ENCODE data around the gene CBR1. TPM values are rescaled to one million over a fixed set of nuclear protein-coding genes. Genes with fewer than 3 reads are reported as not detected.

The CBR1 gene
- 10 to 100 TPM in 11 of 12 donors, not detected in 1; 11.4 to 24.2 (median 20.7) TPM for polyA plus RNA-seq (ENCODE audit: insufficient read length in 12 of 12)
- long read RNA-seq, donor 1, transcript CBR1-201 (3 exons, 1,293 nt) = major isoform, 37 of 47 reads
- long read RNA-seq, donor 1, partial matches to known transcripts = 9 of 47 reads
- long read RNA-seq, donor 1, other reads (novel, unspliced or antisense) = 0 of 47 reads
- long read RNA-seq, donor 2, transcript CBR1-201 (3 exons, 1,293 nt) = major isoform, 20 of 21 reads
- long read RNA-seq, donor 2, partial matches to known transcripts = 0 of 21 reads
- long read RNA-seq, donor 2, other reads (novel, unspliced or antisense) = 0 of 21 reads
- long read RNA-seq, donor 3, transcript CBR1-201 (3 exons, 1,293 nt) = major isoform, 8 of 8 reads
- long read RNA-seq, donor 3, partial matches to known transcripts = 0 of 8 reads
- long read RNA-seq, donor 3, other reads (novel, unspliced or antisense) = 0 of 8 reads
- long read RNA-seq, donor 4, partial matches to known transcripts = 0 of 5 reads
- long read RNA-seq, donor 4, other reads (novel, unspliced or antisense) = 0 of 5 reads
- long read RNA-seq, donor 5, transcript CBR1-201 (3 exons, 1,293 nt) = major isoform, 24 of 34 reads
- long read RNA-seq, donor 5, partial matches to known transcripts = 9 of 34 reads
- long read RNA-seq, donor 5, other reads (novel, unspliced or antisense) = 0 of 34 reads
- long read RNA-seq, donor 6, transcript CBR1-201 (3 exons, 1,293 nt) = major isoform, 6 of 8 reads
- long read RNA-seq, donor 6, partial matches to known transcripts = 0 of 8 reads
- long read RNA-seq, donor 6, other reads (novel, unspliced or antisense) = 0 of 8 reads
- long read RNA-seq, donor 7, transcript CBR1-201 (3 exons, 1,293 nt) = major isoform, 10 of 11 reads
- long read RNA-seq, donor 7, partial matches to known transcripts = 0 of 11 reads
- long read RNA-seq, donor 7, other reads (novel, unspliced or antisense) = 0 of 11 reads
- long read RNA-seq, donor 8, transcript CBR1-201 (3 exons, 1,293 nt) = major isoform, 17 of 19 reads
- long read RNA-seq, donor 8, partial matches to known transcripts = 0 of 19 reads
- long read RNA-seq, donor 8, other reads (novel, unspliced or antisense) = 0 of 19 reads
- long read RNA-seq, donor 9, transcript CBR1-201 (3 exons, 1,293 nt) = major isoform, 12 of 14 reads
- long read RNA-seq, donor 9, partial matches to known transcripts = 0 of 14 reads
- long read RNA-seq, donor 9, other reads (novel, unspliced or antisense) = 0 of 14 reads
- long read RNA-seq, donor 10, transcript CBR1-201 (3 exons, 1,293 nt) = major isoform, 18 of 29 reads
- long read RNA-seq, donor 10, partial matches to known transcripts = 6 of 29 reads
- long read RNA-seq, donor 10, other reads (novel, unspliced or antisense) = 0 of 29 reads
- long read RNA-seq, donor 11, transcript CBR1-201 (3 exons, 1,293 nt) = major isoform, 19 of 25 reads
- long read RNA-seq, donor 11, partial matches to known transcripts = 6 of 25 reads
- long read RNA-seq, donor 11, other reads (novel, unspliced or antisense) = 0 of 25 reads

- DNase-seq = peak; percentile 77
Observed at GRCh38 chr21:36069713-36070583, at the start of gene CBR1. Gene CBR1, plus strand, starts transcription at chr21:36070024. Its CDS starts 92 bp downstream, at chr21:36070116.

GRCh38 chr21:36021251-36021837 lies 48.5 kb upstream of the CBR1 start:
- no peak for DNase-seq

GRCh38 chr21:36022427-36023091 lies 47.3 kb upstream of the CBR1 start:
- no peak for DNase-seq

GRCh38 chr21:36023092-36023480 lies 46.7 kb upstream of the CBR1 start:
- DNase-seq = no peak

- no peak for DNase-seq
Observed at GRCh38 chr21:36024782-36025181, 45.0 kb upstream of the CBR1 start.

GRCh38 chr21:36027347-36027746 lies 42.5 kb upstream of the CBR1 start:
- no peak for DNase-seq

GRCh38 chr21:36028127-36029069 lies 41.4 kb upstream of the CBR1 start:
- peak; percentile 82 for DNase-seq

- DNase-seq = no peak
Observed at GRCh38 chr21:36029309-36029708, 40.5 kb upstream of the CBR1 start.

GRCh38 chr21:36030581-36031189 lies 39.1 kb upstream of the CBR1 start:
- DNase-seq = no peak

GRCh38 chr21:36032647-36033406 lies 37.0 kb upstream of the CBR1 start:
- DNase-seq = no peak

GRCh38 chr21:36034211-36034913 lies 35.5 kb upstream of the CBR1 start:
- DNase-seq = peak; percentile 31

- DNase-seq = no peak
Observed at GRCh38 chr21:36035381-36035791, 34.4 kb upstream of the CBR1 start.

GRCh38 chr21:36038701-36039497 lies 30.9 kb upstream of the CBR1 start:
- no peak for DNase-seq

GRCh38 chr21:36039861-36040260 lies 30.0 kb upstream of the CBR1 start:
- DNase-seq = no peak

- no peak for DNase-seq
Observed at GRCh38 chr21:36040389-36040788, 29.4 kb upstream of the CBR1 start.

Data from muscle of arm (tissue), 14 donors.